Retina (tissue), 1 donor: ENCODE measurements around the gene KLF2.

Experiments
- DNase-seq: peaks from one replicate; pipeline ENCODE4 v3.0.0-alpha.2; 2016

Gene KLF2

GRCh38 chr19:16365300-16365996 lies 40.8 kb downstream of the KLF2 start:
- DNase-seq, result no peak

DNA sequence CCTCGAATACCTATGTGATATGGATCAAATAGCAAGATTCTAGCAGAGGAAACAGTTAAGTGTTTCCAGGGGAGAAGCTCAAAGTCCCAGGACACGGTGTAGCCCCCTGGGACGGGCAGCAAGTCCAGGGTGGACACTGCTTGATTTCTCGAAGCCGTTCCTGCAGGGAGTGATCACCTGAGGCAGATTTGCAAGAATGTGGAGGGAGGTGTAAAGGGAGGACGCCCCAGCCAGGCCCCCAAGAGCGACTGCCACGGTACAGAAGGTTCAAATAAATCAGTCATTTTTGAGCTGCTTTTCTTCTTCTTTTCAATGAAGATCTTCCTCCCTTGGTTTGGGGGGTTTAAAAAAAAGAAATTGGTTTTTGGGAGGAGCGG lies 41.4 kb downstream of the KLF2 start:
- no peak for DNase-seq

GRCh38 chr19:16366433-16367260 lies 42.0 kb downstream of the KLF2 start:
- no peak for DNase-seq

DNA sequence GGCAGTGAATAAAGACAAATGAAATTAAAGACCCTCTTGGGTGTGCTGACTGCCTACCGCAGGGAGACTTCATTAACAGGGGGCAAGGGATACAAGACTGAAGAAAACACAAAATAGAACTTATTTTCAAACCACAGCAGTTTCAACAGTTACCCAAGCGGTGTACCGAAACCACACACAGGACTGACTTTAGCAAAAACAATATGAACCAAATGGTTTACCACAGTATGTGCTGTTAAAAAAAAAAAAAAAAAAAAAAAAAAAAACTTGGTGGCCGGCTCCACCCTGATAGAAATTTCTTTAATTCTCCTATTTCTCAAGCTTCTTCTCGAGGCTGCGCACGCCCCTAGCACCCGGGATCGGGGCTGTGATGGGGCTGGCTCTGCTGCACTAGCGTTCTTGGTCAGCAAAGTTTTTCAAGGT lies 42.6 kb downstream of the KLF2 start:
- no peak for DNase-seq

DNA sequence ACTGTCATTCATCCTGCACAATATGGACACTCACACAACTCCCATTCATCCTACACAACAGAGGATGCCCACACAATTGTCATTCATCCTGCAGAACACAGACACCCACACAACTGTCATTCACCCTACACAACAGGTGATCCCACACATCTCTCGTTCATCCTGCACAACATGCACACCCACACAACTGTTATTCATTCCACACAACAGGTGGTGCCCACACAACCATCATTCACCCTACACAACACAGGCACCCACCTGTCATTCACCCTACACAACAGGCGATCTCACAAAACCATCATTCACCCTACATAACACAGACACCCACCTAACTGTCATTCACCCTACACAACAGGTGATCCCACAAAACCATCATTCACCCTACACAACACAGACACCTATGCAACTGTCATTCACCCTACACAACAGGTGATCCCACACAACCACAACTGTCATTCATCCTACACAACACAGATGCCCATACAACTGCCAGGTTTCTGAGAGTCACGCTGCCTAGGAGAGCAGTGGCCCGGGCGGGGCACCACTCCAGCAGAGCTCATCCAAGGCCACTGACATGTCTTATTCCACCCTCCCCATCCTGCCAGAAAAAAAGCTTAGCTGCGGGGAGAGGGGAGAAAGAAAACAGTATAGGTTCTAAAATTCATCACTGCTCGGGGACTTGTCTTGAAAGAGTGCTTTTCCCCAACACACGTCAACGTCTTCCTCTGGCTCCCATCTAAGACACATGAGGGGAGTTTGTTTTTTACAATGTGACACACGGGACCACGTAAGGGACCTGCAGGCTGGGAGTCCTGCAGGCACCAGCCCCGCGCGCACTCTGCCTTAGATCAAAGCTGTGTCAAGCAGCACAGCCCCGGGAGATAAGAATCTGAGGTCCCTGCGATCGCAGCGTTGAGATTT lies 44.0 kb downstream of the KLF2 start:
- no peak for DNase-seq

GRCh38 chr19:16369306-16369663 lies 44.7 kb downstream of the KLF2 start:
- DNase-seq, result no peak

DNA sequence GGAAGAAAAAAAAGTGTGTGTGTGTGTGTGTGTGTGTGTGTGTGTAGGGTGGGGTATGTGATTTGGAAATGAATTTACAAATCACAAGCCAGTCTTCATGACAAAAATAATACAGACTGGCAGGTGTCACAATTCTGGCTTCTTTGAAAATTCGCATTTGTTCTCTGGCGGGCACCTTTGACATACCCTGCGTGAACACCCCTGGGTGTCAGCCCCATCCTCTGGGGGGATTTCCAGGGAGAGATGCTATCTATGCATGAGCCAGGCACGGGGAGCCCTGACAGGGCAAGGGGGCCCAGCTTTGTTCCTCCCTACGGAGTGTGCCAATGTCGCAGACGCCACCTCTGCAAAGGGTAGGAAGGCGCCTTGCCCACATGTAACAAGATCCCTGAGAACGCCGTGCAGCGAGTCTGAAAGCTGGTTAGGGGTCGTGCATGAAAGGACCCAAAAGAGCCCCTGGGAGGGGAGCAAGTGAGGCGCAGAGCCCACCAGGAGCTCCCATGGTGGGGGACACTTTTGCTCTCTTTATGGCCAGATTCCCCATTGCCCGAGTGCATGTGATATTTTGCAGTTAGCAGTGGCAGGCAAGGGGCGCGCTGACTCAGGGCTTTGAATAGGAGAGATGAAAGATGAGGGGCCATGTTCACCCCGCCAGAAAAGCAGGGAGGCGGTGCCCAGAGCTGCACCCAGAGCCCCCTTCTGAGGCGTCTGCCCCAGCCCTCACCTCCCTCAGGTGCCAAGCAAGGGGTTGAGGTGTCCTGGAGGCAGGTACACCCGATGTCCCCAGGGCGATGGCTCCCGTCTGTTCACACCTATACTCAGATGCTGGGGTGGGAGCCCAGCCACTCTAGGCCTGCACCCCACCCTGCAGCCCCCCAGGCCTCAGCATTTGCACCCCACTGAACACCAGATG lies 45.3 kb downstream of the KLF2 start:
- DNase-seq, result no peak

GRCh38 chr19:16370641-16371391 lies 46.2 kb downstream of the KLF2 start:
- no peak for DNase-seq

DNA sequence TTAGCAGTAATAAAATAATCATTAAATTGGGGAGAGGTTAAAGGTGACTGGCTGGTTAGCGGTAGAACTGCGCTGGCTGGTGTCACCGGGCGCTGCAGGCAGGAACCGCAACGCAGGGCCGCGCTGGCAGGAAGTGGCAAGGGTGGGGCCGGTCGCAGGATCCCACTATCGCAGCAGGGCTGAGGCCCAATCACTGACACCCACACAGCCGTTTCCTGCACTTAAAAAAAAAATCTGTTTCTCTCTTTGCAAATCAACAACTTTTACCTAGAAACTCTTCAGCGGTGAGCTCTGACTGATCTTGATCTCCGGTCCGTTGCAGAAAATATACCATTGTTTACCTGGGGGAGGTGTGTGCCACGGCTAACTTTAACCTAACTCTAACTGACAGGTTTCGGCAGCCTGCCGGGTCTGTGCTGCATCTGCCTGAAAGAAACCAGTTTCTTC lies 46.9 kb downstream of the KLF2 start:
- no peak for DNase-seq

DNA sequence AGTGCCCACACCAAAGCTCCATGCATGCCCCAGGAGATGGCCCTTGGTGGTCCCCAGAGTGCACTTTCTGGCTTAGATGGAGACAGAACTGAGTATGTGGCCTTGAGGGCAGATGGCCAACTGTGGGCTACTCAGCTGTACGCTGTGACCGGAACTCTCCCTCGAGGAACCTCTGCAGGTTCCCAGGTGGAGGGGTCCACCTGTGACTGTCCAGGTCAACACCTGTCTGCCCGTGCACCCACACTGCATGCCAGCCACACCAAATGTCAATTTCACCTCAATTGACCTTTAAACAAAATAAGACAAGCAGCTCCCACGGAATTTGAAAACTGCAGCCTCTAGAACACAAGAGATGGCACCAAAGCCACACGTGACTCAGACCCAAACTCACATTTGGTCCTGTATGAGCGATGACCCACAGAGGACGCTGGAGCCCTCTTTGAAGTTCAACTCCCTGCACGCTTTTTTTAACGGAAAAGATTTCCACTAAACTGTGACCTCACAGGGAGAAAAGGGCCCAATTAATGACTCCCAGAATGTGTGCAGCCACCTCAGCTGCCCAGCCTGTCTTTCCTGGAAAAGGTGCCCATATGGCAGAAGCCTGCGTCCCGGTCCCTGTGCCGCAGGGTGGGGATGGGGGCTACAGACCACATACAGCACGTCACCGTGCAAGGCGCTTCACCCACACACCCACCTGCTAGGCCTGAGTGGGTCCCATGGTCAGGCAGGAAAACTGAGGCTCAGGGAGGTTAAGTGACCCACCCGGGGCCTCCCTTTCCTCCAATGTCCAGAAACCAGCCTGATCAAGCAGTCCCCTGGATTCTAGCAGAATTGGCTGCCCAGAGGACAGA lies 47.7 kb downstream of the KLF2 start:
- DNase-seq, result no peak

- no peak for DNase-seq
These were observed 48.5 kb downstream of the KLF2 start for GRCh38 chr19:16373079-16373478.

DNA sequence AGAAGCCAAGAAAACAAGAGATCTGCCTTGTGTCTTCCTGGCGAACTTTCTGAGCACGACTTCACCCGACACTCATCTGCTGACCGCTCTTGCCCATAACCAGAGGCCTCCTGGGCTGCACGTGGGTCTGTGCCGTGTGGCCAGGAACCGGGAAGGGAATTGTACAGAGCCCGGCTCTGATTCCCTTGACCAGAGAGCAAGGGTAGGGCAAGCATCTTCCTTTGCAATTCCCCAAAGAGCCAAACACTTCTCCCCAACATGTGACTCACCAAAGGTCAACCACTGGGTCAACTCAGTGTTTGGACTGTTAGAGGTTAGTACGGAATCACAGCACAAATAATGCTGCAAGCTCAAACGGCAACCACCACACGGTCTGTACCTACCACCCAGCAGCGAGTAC lies 48.9 kb downstream of the KLF2 start:
- no peak for DNase-seq

- DNase-seq, result no peak
These were observed 49.4 kb downstream of the KLF2 start for GRCh38 chr19:16373989-16374388.

DNA sequence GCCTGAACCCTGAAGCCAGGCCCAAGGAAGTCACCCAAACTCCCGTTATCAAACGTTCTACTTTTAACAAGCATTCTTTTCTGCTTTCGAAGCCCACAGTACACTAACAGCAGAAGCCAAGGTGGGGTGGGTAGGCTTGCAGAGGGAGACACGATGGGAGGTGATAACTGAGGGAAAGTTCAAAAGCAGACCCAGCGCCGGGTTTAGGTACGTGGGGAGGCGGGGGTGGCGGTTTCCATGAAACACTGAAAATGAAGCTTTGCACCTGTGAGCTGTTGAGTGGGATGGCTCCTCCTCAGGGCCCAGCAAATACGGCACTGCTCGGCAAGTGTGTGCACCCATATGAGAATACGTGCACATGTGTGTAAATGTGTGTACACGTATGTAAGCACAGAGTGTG lies 49.8 kb downstream of the KLF2 start:
- no peak for DNase-seq

DNA sequence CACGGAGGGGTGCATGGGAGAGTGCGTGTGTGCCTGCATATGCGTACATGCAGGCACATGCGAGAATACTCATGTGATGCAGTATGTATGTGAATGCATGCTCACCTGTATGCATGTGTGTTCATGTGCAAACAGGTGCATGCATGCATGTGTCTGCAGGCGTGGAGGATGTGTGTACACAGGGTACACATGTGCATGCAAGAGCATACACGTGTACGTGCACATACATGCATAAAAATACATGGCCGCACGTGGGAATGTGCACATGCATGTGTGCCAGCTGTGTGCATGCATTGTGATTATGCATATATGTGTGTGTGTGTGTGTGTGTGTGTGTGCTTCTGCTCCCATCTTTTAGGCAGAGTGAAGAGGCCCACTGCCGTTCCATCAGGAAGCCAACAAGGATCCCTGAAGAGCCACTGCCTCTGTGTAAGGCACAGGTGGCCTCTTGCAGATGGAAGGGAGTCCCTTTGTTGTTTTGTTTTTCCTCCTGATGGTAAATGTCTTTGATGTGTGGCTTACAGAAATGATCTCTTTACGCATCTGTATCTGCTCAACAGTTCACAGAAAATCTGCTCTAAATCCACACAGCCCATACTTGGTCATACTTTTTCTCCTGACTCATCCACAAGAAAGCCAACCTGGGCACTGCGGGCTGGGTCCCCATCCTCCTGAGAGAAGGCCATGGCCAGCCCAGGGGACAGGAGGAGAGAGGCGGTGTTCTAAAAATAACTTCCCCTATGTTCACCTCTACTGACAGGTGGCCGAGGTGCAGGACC lies 50.7 kb downstream of the KLF2 start:
- DNase-seq, result no peak

- DNase-seq, result no peak
These were observed 51.2 kb downstream of the KLF2 start for GRCh38 chr19:16375936-16376185.

DNA sequence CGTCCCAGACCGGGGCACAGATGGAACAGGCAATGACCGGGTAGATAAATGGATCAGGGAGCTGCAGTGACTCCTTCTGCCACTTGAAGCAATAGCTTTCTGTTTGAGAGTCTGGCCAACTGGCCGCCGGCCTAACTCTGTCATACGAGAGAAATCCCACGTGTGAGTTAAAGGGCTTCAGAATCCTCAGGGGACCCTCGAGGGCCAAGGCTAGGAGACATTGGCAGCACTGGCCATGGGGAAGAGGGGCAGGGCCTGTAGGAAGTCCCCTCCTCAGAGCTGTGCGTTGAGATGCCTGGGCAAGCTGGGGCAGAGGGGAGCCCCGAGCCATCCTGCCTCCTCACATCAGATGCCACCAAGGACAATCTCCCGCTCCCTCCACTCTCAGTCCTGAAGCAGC lies 51.6 kb downstream of the KLF2 start:
- no peak for DNase-seq

DNA sequence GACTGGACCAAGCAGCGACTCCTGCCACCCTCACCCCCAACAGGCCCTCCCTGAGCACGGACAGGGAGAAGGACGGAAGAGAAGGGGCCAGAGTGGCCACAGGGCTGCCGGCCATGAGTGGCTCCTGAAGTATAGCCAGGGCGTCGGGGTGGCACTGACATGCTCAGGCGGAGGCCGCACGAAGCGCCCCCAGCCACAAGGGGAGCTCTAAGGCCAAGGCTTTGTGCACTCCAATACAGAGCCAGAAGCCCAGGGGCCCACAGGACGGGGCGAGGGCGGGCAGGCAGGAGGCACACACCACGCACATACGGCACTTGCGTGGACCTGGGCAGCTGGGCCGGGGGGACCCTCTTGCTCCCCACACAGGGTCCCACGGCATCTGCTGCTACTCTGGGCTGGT lies 52.0 kb downstream of the KLF2 start:
- no peak for DNase-seq

- no peak for DNase-seq
These were observed 52.9 kb downstream of the KLF2 start for GRCh38 chr19:16377521-16377920.
